Cardiac muscle cell (in vitro differentiated cells and primary cell): ENCODE measurements around the gene ACTC1. TPM values are rescaled to one million over a fixed set of nuclear protein-coding genes. Genes with fewer than 3 reads are reported as not detected.

Experiments used
- DNase-seq, 2 donors: peaks; one replicate each; pipeline versions ENCODE4 v3.0.0 to v3.0.0-alpha.2; 2010 to 2017; ENCODE audit warnings: low read depth in 1 of 2, low spot score in 1 of 2
- H3K27ac ChIP-seq: fragments of 200-600 bp; sonication (generic); 2 replicates; pipeline ENCODE4 v1.5.1; 2016
- H3K27me3 ChIP-seq: fragments of 200-600 bp; sonication (generic); 2 replicates; pipeline ENCODE4 v1.6.0; 2016; ENCODE audit warnings: control low read depth
- H3K36me3 ChIP-seq: fragments of 200-600 bp; sonication (generic); 2 replicates; pipeline ENCODE4 v1.5.1; 2016; ENCODE audit warnings: control low read depth
- H3K4me1 ChIP-seq: fragments of 200-600 bp; sonication (generic); 2 replicates; pipeline ENCODE4 v1.8.1; 2017; ENCODE audit warnings: low read depth, mild to moderate bottlenecking, mixed run types
- H3K4me3 ChIP-seq: fragments of 200-600 bp; sonication (generic); 2 replicates; pipeline ENCODE4 v1.5.1; 2016; ENCODE audit warnings: mild to moderate bottlenecking
- H3K9me3 ChIP-seq: fragments of 200-600 bp; sonication (generic); 2 replicates; pipeline ENCODE4 v1.5.1; 2017; ENCODE audit warnings: low read depth, mild to moderate bottlenecking, control low read depth
- CTCF ChIP-seq: IDR thresholded peaks from 2 replicates; pipeline ENCODE4 v1.5.1; 2012; ENCODE audit warnings: low read depth, mild to moderate bottlenecking, low read length
- polyA plus RNA-seq: library from polyadenylated mRNA; unstranded; fragments of >200 nt; fragmentation: Nextera tagmentation; extraction: Ambion mirVana; gene quantifications from 2 replicates; pipeline ENCODE4 v1.2.1, GENCODE V29; 2016
- total RNA-seq: library from RNA; depleted of rRNA; stranded (reverse); fragments of >200 nt; gene quantifications from 2 replicates; pipeline ENCODE4 v1.2.3, GENCODE V29; 2016

ACTC1 gene
- total and polyA plus RNA-seq, 2 experiments from 2014 or later: 1,687 to 12,075 TPM

- no peaks in the 10 kb centered on the region for H3K27me3 ChIP-seq
- no peak for TF ChIP-seq CTCF
Observed at GRCh38 chr15:34789326-34789725, 6.0 kb downstream of the ACTC1 start.

GRCh38 chr15:34786206-34786605 is 9.1 kb downstream of the ACTC1 start:
- Histone ChIP-seq H3K36me3 (peaks cover 9% of the 10 kb centered on the region), H3K9me3 (no peaks in the 10 kb centered on the region), H3K4me3 (no peak overlapping the region), H3K27ac (no peak overlapping the region), H3K27me3 (no peaks in the 10 kb centered on the region), H3K4me1 (no peaks in the 10 kb centered on the region)
- no peak for TF ChIP-seq CTCF
- no peak for DNase-seq

More at GRCh38 chr15:34789326-34789725, 6.0 kb downstream of the ACTC1 start:
- Histone ChIP-seq H3K4me3 (no peak overlapping the region), H3K9me3 (no peaks in the 10 kb centered on the region), H3K27ac (peak overlapping the region; percentile 58), H3K4me1 (no peaks in the 10 kb centered on the region), H3K36me3 (peaks cover 41% of the 10 kb centered on the region)
- DNase-seq: peak in 1 of 2 donors; percentile 81

- Histone ChIP-seq H3K9me3 (no peaks in the 10 kb centered on the region), H3K4me1 (no peaks in the 10 kb centered on the region), H3K27ac (no peak overlapping the region), H3K27me3 (no peaks in the 10 kb centered on the region), H3K36me3 (no peaks in the 10 kb centered on the region), H3K4me3 (no peak overlapping the region)
- peak in 1 of 2 donors; percentile 17 for DNase-seq
- TF ChIP-seq CTCF: no peak
Observed at GRCh38 chr15:34783991-34784390, 11.4 kb downstream of the ACTC1 start.

- DNase-seq: no peak
- Histone ChIP-seq H3K4me3 (no peak overlapping the region), H3K9me3 (no peaks in the 10 kb centered on the region), H3K27ac (no peak overlapping the region), H3K27me3 (no peaks in the 10 kb centered on the region), H3K36me3 (no peaks in the 10 kb centered on the region), H3K4me1 (no peaks in the 10 kb centered on the region)
- no peak for TF ChIP-seq CTCF
Observed at GRCh38 chr15:34783431-34783830, 11.9 kb downstream of the ACTC1 start.

DNA sequence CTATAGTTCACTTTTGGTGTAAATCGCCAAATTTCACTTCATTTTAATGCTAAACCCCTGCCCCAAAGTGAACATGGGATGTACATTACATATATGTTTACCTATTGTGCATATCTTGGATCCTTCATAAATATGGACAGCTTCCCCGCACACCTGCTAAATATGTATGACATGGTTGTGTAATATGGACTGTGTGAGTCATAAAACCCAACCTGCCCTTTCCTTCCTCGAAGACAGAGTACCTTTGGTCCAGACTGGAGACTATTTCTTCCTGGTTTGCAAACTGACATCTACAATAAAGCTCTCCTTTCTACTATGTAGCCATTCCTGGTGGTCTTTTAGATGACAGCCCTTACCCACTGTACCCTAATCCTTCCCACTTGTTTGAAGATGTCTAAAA is 12.4 kb downstream of the ACTC1 start:
- TF ChIP-seq CTCF: no peak
- Histone ChIP-seq H3K27ac (no peak overlapping the region), H3K36me3 (no peaks in the 10 kb centered on the region), H3K27me3 (no peaks in the 10 kb centered on the region), H3K9me3 (no peaks in the 10 kb centered on the region), H3K4me1 (no peaks in the 10 kb centered on the region), H3K4me3 (no peak overlapping the region)
- DNase-seq: no peak

- Histone ChIP-seq H3K4me3 (no peak overlapping the region), H3K27ac (no peak overlapping the region), H3K4me1 (no peaks in the 10 kb centered on the region), H3K9me3 (no peaks in the 10 kb centered on the region), H3K36me3 (no peaks in the 10 kb centered on the region), H3K27me3 (no peaks in the 10 kb centered on the region)
- no peak for DNase-seq
- TF ChIP-seq CTCF: no peak
Observed at GRCh38 chr15:34780725-34781124, 14.6 kb downstream of the ACTC1 start.
